ENCODE measurements around the gene CD274.
"Not testable (repeated sequence)": the region's sequence is repeated elsewhere in the genome, so short reads cannot be mapped to it uniquely, and the experiment has no call there.

CD274 gene

DNA sequence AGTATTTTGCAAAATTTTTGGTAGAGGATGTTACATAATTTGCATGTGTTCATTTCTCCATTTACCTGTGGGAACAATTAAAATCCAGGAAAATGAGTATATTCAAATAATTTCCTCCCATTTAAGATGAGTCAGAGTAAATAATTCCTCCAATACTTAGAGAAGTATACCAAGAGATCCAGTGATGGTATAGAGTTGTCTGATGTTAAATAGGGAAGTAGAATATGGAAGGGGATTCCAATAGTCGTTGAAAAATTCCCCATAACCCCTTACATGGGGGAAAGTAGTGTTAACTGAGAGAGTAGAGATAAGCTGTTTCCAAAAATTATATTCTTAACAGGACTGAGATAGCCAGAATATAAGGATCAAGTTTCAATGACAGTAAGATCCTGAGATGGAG lies 15.7 kb downstream of the CD274 start:
- Histone ChIP-seq H3K4me1 (peaks cover 0 to 8% (median 3%) of the 10 kb centered on the region in 4 donors), H3K36me3 (peaks cover 0 to 30% (median 11%) of the 10 kb centered on the region in 3 donors), H3K27me3 (no peaks in the 10 kb centered on the region), H3K4me3 (no peak overlapping the region), H3K9me3 (no peaks in the 10 kb centered on the region), H3K27ac (no peak overlapping the region)
- intact Hi-C loops (cut with DNase I; ENCODE audit: low total_unique reads) = no loop called here
- TF ChIP-seq, protein P1, sequence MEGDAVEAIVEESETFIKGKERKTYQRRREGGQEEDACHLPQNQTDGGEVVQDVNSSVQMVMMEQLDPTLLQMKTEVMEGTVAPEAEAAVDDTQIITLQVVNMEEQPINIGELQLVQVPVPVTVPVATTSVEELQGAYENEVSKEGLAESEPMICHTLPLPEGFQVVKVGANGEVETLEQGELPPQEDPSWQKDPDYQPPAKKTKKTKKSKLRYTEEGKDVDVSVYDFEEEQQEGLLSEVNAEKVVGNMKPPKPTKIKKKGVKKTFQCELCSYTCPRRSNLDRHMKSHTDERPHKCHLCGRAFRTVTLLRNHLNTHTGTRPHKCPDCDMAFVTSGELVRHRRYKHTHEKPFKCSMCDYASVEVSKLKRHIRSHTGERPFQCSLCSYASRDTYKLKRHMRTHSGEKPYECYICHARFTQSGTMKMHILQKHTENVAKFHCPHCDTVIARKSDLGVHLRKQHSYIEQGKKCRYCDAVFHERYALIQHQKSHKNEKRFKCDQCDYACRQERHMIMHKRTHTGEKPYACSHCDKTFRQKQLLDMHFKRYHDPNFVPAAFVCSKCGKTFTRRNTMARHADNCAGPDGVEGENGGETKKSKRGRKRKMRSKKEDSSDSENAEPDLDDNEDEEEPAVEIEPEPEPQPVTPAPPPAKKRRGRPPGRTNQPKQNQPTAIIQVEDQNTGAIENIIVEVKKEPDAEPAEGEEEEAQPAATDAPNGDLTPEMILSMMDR (IDR thresholded peaks at IDR 0.05) = no peak
- no peak for DNase-seq

DNA sequence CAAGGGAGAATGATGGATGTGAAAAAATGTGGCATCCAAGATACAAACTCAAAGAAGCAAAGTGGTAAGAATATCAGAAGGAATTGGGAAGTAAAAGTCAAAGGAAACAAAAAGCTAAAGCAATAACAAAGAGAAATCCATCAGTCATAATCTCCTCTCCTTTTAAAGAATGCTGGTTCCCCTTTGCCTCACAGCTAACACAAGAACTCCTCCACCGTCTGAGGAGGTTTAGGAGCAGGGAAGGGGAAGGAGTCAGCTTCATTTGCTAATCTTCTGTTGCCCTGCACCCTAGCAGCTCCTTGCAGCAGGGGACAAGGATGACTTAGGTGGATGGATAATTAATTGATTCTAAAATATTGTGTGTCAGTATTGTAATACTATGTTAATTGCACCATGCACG lies 16.4 kb downstream of the CD274 start:
- Histone ChIP-seq H3K4me3 (no peak overlapping the region), H3K36me3 (peaks cover 0 to 30% (median 11%) of the 10 kb centered on the region in 3 donors), H3K4me1 (peaks cover 0 to 8% (median 3%) of the 10 kb centered on the region in 4 donors), H3K27ac (no peak overlapping the region), H3K9me3 (no peaks in the 10 kb centered on the region), H3K27me3 (no peaks in the 10 kb centered on the region)
- DNase-seq = no peak
- intact Hi-C loops (cut with DNase I; ENCODE audit: low total_unique reads) = no loop called here
- TF ChIP-seq, protein P1 (IDR thresholded peaks at IDR 0.05) = no peak

DNA sequence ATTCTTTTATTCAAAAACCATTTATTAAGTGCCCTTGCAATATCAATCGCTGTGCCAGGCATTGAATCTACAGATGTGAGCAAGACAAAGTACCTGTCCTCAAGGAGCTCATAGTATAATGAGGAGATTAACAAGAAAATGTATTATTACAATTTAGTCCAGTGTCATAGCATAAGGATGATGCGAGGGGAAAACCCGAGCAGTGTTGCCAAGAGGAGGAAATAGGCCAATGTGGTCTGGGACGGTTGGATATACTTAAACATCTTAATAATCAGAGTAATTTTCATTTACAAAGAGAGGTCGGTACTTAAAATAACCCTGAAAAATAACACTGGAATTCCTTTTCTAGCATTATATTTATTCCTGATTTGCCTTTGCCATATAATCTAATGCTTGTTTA lies 18.5 kb downstream of the CD274 start:
- Histone ChIP-seq H3K9me3 (no peaks in the 10 kb centered on the region), H3K27ac (no peak overlapping the region), H3K4me1 (peaks cover 0 to 8% (median 3%) of the 10 kb centered on the region in 4 donors), H3K27me3 (no peaks in the 10 kb centered on the region), H3K4me3 (no peak overlapping the region), H3K36me3 (peaks cover 0 to 18% (median 6%) of the 10 kb centered on the region in 3 donors)
- TF ChIP-seq, protein P1 (IDR thresholded peaks at IDR 0.05) = no peak
- no peak for DNase-seq
- intact Hi-C loops (cut with DNase I; ENCODE audit: low total_unique reads) = no loop called here

DNA sequence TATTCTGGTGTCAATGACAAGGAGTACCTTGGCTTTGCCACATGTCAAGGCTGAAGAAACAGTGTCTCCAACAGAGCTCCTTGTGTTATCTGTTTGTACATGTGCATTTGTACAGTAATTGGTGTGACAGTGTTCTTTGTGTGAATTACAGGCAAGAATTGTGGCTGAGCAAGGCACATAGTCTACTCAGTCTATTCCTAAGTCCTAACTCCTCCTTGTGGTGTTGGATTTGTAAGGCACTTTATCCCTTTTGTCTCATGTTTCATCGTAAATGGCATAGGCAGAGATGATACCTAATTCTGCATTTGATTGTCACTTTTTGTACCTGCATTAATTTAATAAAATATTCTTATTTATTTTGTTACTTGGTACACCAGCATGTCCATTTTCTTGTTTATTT lies 19.8 kb downstream of the CD274 start:
- TF ChIP-seq, protein P1 (IDR thresholded peaks at IDR 0.05) = no peak
- Histone ChIP-seq H3K4me3 (no peak overlapping the region), H3K4me1 (peaks cover 0 to 8% (median 3%) of the 10 kb centered on the region in 4 donors), H3K36me3 (peaks cover 0 to 7% (median 5%) of the 10 kb centered on the region in 3 donors), H3K27me3 (no peaks in the 10 kb centered on the region), H3K27ac (no peak overlapping the region), H3K9me3 (no peaks in the 10 kb centered on the region)
- no peak for DNase-seq
- intact Hi-C loops (cut with DNase I; ENCODE audit: low total_unique reads) = no loop called here

DNA sequence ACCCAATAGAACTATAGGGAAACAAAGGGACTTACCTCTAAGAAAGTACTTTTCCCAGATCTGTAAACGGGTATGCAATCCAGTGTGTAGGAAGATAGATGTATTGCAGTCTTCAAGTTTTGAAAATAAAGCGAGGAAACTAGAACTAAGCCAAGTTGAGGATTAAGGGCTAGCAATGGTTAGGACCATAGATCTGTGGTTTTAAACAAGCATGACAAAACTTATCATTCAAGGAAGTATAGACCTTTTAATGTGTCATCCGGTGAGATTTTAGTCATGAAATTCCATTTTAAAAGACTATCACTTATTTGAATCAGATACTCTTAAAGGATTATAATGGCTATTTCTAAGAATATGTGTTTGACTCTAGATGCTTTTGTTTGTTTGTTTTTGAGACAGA lies 20.5 kb downstream of the CD274 start:
- TF ChIP-seq, protein P1 (IDR thresholded peaks at IDR 0.05) = no peak
- Histone ChIP-seq H3K27ac (no peak overlapping the region), H3K9me3 (no peaks in the 10 kb centered on the region), H3K36me3 (peaks cover 0 to 6% (median 0%) of the 10 kb centered on the region in 3 donors), H3K4me3 (no peak overlapping the region), H3K4me1 (peaks cover 0 to 8% (median 3%) of the 10 kb centered on the region in 4 donors), H3K27me3 (no peaks in the 10 kb centered on the region)
- no peak for DNase-seq
- intact Hi-C loops (cut with DNase I; ENCODE audit: low total_unique reads) = no loop called here

DNA sequence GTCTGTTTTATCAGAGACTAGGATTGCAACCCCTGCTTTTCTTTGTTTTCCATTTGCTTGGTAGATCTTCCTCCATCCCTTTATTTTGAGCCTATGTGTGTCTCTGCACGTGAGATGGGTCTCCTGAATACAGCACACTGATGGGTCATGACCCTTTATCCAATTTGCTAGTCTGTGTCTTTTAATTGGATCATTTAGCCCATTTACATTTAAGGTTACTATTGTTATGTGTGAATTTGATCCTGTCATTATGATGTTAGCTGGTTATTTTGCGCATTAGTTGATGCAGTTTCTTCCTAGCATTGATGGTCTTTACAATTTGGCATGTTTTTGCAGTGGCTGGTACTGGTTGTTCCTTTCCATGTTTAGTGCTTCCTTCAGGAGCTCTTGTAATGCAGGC lies 25.3 kb downstream of the CD274 start:
- H3K27me3 ChIP-seq; H3K4me3 ChIP-seq; DNase-seq; H3K9me3 ChIP-seq; intact Hi-C loops (cut with DNase I; ENCODE audit: low total_unique reads); H3K36me3 ChIP-seq; H3K27ac ChIP-seq; H3K4me1 ChIP-seq: not testable (repeated sequence)
